D721Med (cell line): ENCODE measurements around the gene FNDC1.

Experiments
- DNase-seq: peaks from one replicate; pipeline ENCODE4 v3.0.0; 2011; ENCODE audit warnings: low spot score; ENCODE audit not compliant: insufficient read length
- FAIRE-seq: peaks from 2 replicates; lab custom pipeline; 2011; peaks lifted over from hg19 to GRCh38; lab: Jason Lieb, UNC
- TF ChIP-seq, protein P1 (sequence below): IDR thresholded peaks from 2 replicates; pipeline ENCODE4 v1.5.1; 2012; ENCODE audit warnings: mild to moderate bottlenecking, control low read depth; ENCODE audit not compliant: insufficient read depth; ENCODE audit errors: missing control alignments

Gene FNDC1

DNA sequence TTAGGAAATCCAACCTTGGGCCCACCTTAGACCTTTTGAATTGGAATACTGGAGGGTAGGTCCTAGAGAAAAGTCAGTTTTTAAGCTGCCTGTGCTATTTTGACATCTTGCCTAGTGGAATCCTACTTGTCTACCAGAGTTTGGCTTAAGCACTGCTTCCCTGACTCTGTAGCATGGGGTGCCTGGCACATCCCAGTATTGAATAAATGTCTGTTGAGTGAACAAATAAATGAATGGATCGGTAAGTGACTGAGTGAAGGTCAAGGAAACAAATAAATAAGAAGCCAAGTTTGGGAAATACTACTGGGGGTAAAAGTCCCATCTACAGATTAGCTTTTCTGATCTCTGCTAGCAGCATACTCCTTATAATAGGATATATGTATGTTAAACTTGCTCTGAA lies 140.5 kb downstream of the FNDC1 start:
- DNase-seq (no peak), FAIRE-seq (no peak)
- TF ChIP-seq, protein P1, sequence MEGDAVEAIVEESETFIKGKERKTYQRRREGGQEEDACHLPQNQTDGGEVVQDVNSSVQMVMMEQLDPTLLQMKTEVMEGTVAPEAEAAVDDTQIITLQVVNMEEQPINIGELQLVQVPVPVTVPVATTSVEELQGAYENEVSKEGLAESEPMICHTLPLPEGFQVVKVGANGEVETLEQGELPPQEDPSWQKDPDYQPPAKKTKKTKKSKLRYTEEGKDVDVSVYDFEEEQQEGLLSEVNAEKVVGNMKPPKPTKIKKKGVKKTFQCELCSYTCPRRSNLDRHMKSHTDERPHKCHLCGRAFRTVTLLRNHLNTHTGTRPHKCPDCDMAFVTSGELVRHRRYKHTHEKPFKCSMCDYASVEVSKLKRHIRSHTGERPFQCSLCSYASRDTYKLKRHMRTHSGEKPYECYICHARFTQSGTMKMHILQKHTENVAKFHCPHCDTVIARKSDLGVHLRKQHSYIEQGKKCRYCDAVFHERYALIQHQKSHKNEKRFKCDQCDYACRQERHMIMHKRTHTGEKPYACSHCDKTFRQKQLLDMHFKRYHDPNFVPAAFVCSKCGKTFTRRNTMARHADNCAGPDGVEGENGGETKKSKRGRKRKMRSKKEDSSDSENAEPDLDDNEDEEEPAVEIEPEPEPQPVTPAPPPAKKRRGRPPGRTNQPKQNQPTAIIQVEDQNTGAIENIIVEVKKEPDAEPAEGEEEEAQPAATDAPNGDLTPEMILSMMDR, result no peak

DNA sequence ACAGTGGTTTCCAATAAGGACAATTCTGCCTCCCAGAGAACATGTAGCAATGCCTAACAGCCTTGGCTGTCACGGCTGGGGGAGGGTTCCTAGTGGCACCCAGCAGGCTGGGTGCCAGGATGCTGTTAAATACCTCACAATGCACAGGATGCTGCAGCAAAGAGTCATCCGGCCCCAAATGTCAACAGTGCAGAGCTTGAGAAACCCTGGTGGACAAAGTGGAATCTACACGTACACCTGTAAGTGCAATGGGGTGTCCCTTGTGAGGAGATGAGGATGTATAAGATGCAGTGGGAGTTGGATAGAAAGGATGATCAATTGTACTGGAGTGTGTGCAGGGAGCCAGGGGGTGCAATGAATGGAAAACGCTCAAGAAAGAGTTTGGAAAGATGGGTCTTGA lies 142.4 kb downstream of the FNDC1 start:
- FAIRE-seq (no peak), DNase-seq (no peak)
- TF ChIP-seq, protein P1, result no peak

DNA sequence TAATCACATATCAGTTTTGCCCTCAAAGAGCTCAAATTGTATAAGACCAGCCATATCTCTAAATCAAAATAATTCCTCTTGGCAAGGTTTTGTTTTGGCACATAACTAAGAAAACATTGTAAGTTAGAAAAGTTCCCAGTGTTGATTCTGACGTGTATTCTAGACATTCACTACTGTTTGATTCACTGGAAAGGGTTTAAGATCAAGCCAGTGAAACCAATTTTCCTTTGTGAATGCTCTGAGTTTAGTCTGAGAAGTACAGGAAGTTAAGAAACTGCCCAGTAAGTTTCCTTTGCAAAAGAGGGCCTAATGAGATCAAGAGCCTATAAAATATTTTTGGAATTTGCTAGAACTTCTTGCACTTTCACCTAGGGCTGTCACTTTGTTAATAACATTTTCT lies 143.0 kb downstream of the FNDC1 start:
- TF ChIP-seq, protein P1, result no peak
- DNase-seq, result no peak
- no peak for FAIRE-seq

DNA sequence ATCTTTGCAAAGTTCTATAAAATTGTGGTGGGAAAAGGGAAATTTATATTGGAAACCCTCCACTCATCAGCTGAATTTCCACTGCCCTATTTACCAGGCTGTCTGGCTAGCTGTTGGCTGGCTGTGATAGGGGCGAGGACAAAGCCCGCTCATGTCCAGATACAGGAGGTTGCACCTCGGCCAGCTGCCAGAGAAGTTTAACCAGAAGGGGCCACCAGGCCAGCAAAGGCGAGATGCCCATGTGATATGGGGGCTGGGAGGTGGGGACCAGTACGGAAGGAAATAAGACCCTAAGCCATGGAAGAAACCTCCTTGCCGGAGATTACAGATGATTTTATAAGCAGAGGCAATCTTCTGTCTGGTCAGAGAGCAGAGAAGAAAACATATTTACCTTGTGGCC lies 143.8 kb downstream of the FNDC1 start:
- DNase-seq (no peak), FAIRE-seq (no peak)
- TF ChIP-seq, protein P1, result no peak

DNA sequence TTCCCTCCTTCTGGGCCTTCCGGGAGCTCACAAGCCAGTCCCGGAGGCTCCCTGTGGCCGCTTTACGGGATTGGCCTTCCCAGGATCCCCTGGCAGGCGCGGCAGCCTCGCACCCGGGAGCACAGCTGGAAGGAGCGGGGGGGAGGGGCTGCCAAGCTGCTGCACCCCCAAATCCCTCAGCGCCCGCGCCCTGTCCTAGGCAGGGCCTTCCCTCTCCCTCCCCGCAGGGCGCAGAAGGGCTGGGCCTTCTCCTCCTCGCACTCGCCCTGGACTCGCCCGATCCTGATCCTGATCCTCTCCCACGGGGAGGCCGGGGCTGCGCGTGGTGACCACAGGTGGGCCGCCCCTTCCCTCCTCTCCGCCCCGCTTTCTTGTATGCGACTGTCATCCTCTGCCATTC lies 146.4 kb downstream of the FNDC1 start:
- no peak for FAIRE-seq
- TF ChIP-seq, protein P1, result no peak

DNA sequence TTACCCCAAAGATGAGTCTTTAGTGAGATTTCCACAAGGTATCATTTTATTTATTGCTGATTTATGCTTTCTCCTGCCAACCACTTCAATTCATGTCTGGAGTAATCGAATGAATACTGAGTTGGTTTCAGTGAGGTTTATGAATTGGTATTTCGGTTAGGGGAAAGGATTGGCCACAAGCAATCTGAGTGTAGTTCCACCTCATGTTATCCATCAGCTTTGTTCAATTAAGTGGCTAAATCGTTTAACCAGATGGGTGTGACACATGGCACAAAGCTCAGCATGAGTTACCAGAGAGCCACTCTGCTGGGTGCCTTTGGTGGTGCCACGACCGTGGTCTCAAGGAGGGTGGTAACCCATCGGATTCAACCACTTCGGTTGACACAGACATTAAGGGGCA lies 148.2 kb downstream of the FNDC1 start:
- no peak for DNase-seq
- FAIRE-seq, result no peak
- TF ChIP-seq, protein P1, result no peak

More for the DNA sequence above, 146.4 kb downstream of the FNDC1 start:
- no peak for DNase-seq

DNA sequence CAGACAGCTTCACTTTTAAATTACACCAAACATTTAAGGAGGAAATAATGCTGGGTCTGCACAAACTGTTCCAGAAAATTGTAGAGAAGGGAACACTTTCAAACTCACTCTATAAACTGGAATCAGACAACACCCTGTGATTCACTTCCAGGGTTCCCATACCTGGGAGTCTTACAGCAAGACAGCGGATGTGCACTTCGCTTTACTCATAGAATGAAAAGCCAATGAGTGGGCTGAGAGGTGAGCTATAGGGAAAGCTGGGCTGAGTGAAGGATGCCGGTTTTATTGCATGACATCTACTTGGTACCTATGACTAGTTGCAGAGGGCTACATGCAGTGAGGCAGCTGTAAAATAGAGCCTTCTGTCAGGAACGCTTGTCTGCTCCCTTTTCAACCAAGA lies 152.1 kb downstream of the FNDC1 start:
- TF ChIP-seq, protein P1, result no peak
- no peak for FAIRE-seq
- DNase-seq, result no peak
